ENCODE data around the gene TXK.

Gene TXK

GRCh38 chr4:48047421-48047844 is 86.6 kb downstream of the TXK start:
- peak overlapping the region; percentile 28 for H3K4me3 ChIP-seq (ENCODE audit: low read depth, low read length)
- DNase-seq (ENCODE audit: low read depth): peak; percentile 28
- no peak for TF ChIP-seq CTCF (conservative IDR thresholded peaks at IDR 0.05; ENCODE audit: low read depth, low read length)

GRCh38 chr4:48046059-48046458 is 88.0 kb downstream of the TXK start:
- DNase-seq (ENCODE audit: low read depth): no peak
- TF ChIP-seq CTCF (conservative IDR thresholded peaks at IDR 0.05; ENCODE audit: low read depth, low read length): no peak
- no peak overlapping the region for H3K4me3 ChIP-seq (ENCODE audit: low read depth, low read length)

- DNase-seq (ENCODE audit: low read depth): no peak
- no peak for TF ChIP-seq CTCF (conservative IDR thresholded peaks at IDR 0.05; ENCODE audit: low read depth, low read length)
- H3K4me3 ChIP-seq (ENCODE audit: low read depth, low read length): no peak overlapping the region
These were observed 89.8 kb downstream of the TXK start for GRCh38 chr4:48044298-48044697.

- no peak overlapping the region for H3K4me3 ChIP-seq (ENCODE audit: low read depth, low read length)
- no peak for TF ChIP-seq CTCF (conservative IDR thresholded peaks at IDR 0.05; ENCODE audit: low read depth, low read length)
- DNase-seq (ENCODE audit: low read depth): no peak
These were observed 90.5 kb downstream of the TXK start for GRCh38 chr4:48043504-48043903.

- no peak for TF ChIP-seq CTCF (conservative IDR thresholded peaks at IDR 0.05; ENCODE audit: low read depth, low read length)
- DNase-seq (ENCODE audit: low read depth): no peak
- no peak overlapping the region for H3K4me3 ChIP-seq (ENCODE audit: low read depth, low read length)
These were observed 91.0 kb downstream of the TXK start for GRCh38 chr4:48042979-48043461.

GRCh38 chr4:48041535-48042137 is 92.4 kb downstream of the TXK start:
- DNase-seq (ENCODE audit: low read depth): no peak
- TF ChIP-seq CTCF (conservative IDR thresholded peaks at IDR 0.05; ENCODE audit: low read depth, low read length): no peak
- H3K4me3 ChIP-seq (ENCODE audit: low read depth, low read length): no peak overlapping the region

- no peak for TF ChIP-seq CTCF (conservative IDR thresholded peaks at IDR 0.05; ENCODE audit: low read depth, low read length)
These were observed 94.5 kb downstream of the TXK start for GRCh38 chr4:48039561-48039960.

More at GRCh38 chr4:48039561-48039960, 94.5 kb downstream of the TXK start:
- no peak overlapping the region for H3K4me3 ChIP-seq (ENCODE audit: low read depth, low read length)
- DNase-seq (ENCODE audit: low read depth): no peak
